Skin epidermis (tissue), 12 donors: ENCODE data around the gene KPNA2.
"Not testable (repeated sequence)": the region's sequence is repeated elsewhere in the genome, so short reads cannot be mapped to it uniquely, and the experiment has no call there.

Source experiments
- H3K27ac ChIP-seq, 21 experiments: fragments of 200-600 bp; sonication (generic) in 11 of 21; one replicate each; pipeline ENCODE4 v1.5.0; 2020; ENCODE audit warnings: mild to moderate bottlenecking in 3 of 21, inconsistent platforms in 2 of 21, moderate library complexity in 2 of 21
- H3K4me3 ChIP-seq, 7 experiments: fragments of 200-600 bp; sonication (generic) in 2 of 7; one replicate each; pipeline ENCODE4 v1.5.0; 2020; ENCODE audit warnings: inconsistent platforms in 2 of 7, mild to moderate bottlenecking in 2 of 7, moderate library complexity in 1 of 7

The KPNA2 gene

GRCh38 chr17:68035523-68036303 is at the start of gene KPNA2:
TSS of gene KPNA2 (plus strand) at chr17:68035735. CDS start at chr17:68037133, 1,398 bp downstream.
- Histone ChIP-seq H3K4me3 (peak within 1 kb of the TSS; percentile 66 to 98 (median 82)), H3K27ac (peak within 1 kb of the TSS in 20 of 21 experiments; percentile 67 to 96 (median 81))

GRCh38 chr17:67990909-67991308 is 44.6 kb upstream of the KPNA2 start:
- H3K4me3 ChIP-seq = no peak overlapping the region
- no peak overlapping the region for H3K27ac ChIP-seq

GRCh38 chr17:67992548-67993152 is 42.9 kb upstream of the KPNA2 start:
- Histone ChIP-seq H3K4me3 (peak overlapping the region; percentile 44 to 68 (median 62)), H3K27ac (peak overlapping the region; percentile 58 to 94 (median 87))

- H3K27ac ChIP-seq = peak overlapping the region; percentile 82 to 95 (median 92)
- H3K4me3 ChIP-seq = peak overlapping the region; percentile 53 to 75 (median 65)
Measured at GRCh38 chr17:67993153-67993997, 42.2 kb upstream of the KPNA2 start.

- peak overlapping the region; percentile 80 to 95 (median 89) for H3K27ac ChIP-seq
- peak overlapping the region; percentile 53 to 75 (median 63) for H3K4me3 ChIP-seq
Measured at GRCh38 chr17:67993998-67994361, 41.6 kb upstream of the KPNA2 start.

- H3K27ac ChIP-seq = peak overlapping the region in 9 of 21 experiments; percentile 11 to 89 (median 70)
Measured at GRCh38 chr17:67994817-67995569, 40.5 kb upstream of the KPNA2 start.

GRCh38 chr17:67995570-67996263 is 39.8 kb upstream of the KPNA2 start:
- peak overlapping the region in 10 of 21 experiments; percentile 10 to 79 (median 60) for H3K27ac ChIP-seq

More at GRCh38 chr17:67994817-67995569, 40.5 kb upstream of the KPNA2 start:
- peak overlapping the region; percentile 21 to 75 (median 44) for H3K4me3 ChIP-seq

GRCh38 chr17:67996301-67997171 is 39.0 kb upstream of the KPNA2 start, which contains the start of gene C17orf58:
TSS of gene C17orf58 (minus strand) at chr17:67996469. CDS start at chr17:67996198, 271 bp downstream.
- H3K27ac ChIP-seq = peak within 1 kb of the TSS in 10 of 21 experiments; percentile 10 to 79 (median 60)
- peak within 1 kb of the TSS; percentile 21 to 75 (median 44) for H3K4me3 ChIP-seq

More at GRCh38 chr17:67995570-67996263, 39.8 kb upstream of the KPNA2 start:
- peak overlapping the region; percentile 21 to 75 (median 44) for H3K4me3 ChIP-seq

GRCh38 chr17:67998466-67998865 is 37.1 kb upstream of the KPNA2 start:
- Histone ChIP-seq H3K4me3 (no peak overlapping the region), H3K27ac (no peak overlapping the region)

GRCh38 chr17:67999291-67999911 is 36.1 kb upstream of the KPNA2 start:
- H3K27ac ChIP-seq = no peak overlapping the region
- no peak overlapping the region for H3K4me3 ChIP-seq

GRCh38 chr17:68004201-68004600 is 31.3 kb upstream of the KPNA2 start:
- H3K27ac ChIP-seq = no peak overlapping the region
- no peak overlapping the region for H3K4me3 ChIP-seq

- Histone ChIP-seq H3K27ac (no peak overlapping the region), H3K4me3 (no peak overlapping the region)
Measured at GRCh38 chr17:68006797-68007196, 28.7 kb upstream of the KPNA2 start.

GRCh38 chr17:68011199-68011665 is 24.3 kb upstream of the KPNA2 start:
- H3K27ac ChIP-seq = no peak overlapping the region
- no peak overlapping the region for H3K4me3 ChIP-seq

- Histone ChIP-seq H3K4me3 (no peak overlapping the region), H3K27ac (no peak overlapping the region)
Measured at GRCh38 chr17:68013385-68013784, 22.1 kb upstream of the KPNA2 start.

GRCh38 chr17:68015081-68015723 is 20.3 kb upstream of the KPNA2 start:
- Histone ChIP-seq H3K4me3 (no peak overlapping the region), H3K27ac (no peak overlapping the region)

- H3K4me3 ChIP-seq = no peak overlapping the region
- H3K27ac ChIP-seq = no peak overlapping the region
Measured at GRCh38 chr17:68016838-68017237, 18.7 kb upstream of the KPNA2 start.

GRCh38 chr17:68018493-68018892 is 17.0 kb upstream of the KPNA2 start:
- not testable (repeated sequence) for H3K27ac ChIP-seq, H3K4me3 ChIP-seq
